HL-60 (cell line): Measurements from ENCODE around the gene NCDN.
"Not testable (repeated sequence)": the region's sequence is repeated elsewhere in the genome, so short reads cannot be mapped to it uniquely, and the experiment has no call there.

Experiments
- DNase-seq, 2 experiments: peaks; one replicate each; pipeline ENCODE4 v3.0.0-alpha.2; 2010 to 2020; ENCODE audit warnings: low read depth in 1 of 2, low spot score in 1 of 2
- H3K27ac ChIP-seq: fragments of 250-450 bp; sonication (Bioruptor Pico); replicated peaks from 2 replicates; pipeline ENCODE4 v1.5.1; 2020; ENCODE audit warnings: mild to moderate bottlenecking, moderate library complexity
- H3K27me3 ChIP-seq: fragments of 250-450 bp; sonication (Bioruptor Pico); 2 replicates; pipeline ENCODE4 v1.5.1; 2021; ENCODE audit warnings: mild to moderate bottlenecking, moderate library complexity; ENCODE audit not compliant: insufficient read depth, poor library complexity, severe bottlenecking
- H3K4me3 ChIP-seq: replicated peaks from 2 replicates; pipeline ENCODE4 v1.5.1; 2011; ENCODE audit warnings: mild to moderate bottlenecking, control low read depth, low read length; ENCODE audit not compliant: insufficient read depth
- GABPA ChIP-seq: IDR thresholded peaks from 2 replicates; pipeline ENCODE4 v1.6.1; 2012; ENCODE audit warnings: low read depth
- POLR2AphosphoS5 ChIP-seq: IDR thresholded peaks from 2 replicates; pipeline ENCODE4 v1.6.1; 2012; ENCODE audit warnings: low read depth
- SPI1 ChIP-seq: IDR thresholded peaks from 2 replicates; pipeline ENCODE4 v1.6.1; 2012; ENCODE audit warnings: low read depth, mild to moderate bottlenecking, borderline replicate concordance
- TF ChIP-seq, protein P1 (sequence below): IDR thresholded peaks from one replicate; pipeline ENCODE4 v1.5.1; 2011; ENCODE audit warnings: low read length, control low read depth, inconsistent platforms; ENCODE audit not compliant: insufficient read depth
- TF ChIP-seq, protein P2 (sequence below): IDR thresholded peaks from 2 replicates; pipeline ENCODE4 v1.6.1; 2012; ENCODE audit warnings: low read depth; ENCODE audit not compliant: insufficient replicate concordance

The NCDN gene

DNA sequence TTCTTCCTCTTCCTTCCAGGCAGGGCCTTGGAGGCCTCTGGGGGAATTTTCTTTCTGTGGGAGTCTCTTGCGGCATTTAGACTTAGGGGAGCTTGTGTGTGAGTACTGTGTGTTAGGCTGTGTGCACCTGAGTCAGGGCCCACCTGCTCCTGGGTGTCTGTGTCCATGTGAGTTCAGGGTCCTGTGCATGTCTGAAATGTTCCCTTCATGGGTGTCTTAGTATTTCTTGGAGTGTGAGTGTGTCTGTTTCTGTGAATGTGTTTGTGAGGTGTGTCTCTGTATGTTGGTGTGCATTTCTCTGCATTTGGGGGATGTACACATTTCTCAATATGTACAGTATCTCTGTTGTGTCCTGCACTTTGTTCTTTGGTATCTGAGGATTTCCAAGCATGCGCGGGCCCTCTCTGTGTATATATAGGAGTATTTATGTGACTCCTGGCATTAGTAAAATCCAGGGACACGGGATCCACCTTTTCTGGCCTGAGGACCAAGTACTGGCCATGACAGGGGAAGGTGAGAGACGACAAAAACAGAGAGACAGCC lies 17.9 kb downstream of the NCDN start:
- no peak for DNase-seq
- TF ChIP-seq, protein P1, sequence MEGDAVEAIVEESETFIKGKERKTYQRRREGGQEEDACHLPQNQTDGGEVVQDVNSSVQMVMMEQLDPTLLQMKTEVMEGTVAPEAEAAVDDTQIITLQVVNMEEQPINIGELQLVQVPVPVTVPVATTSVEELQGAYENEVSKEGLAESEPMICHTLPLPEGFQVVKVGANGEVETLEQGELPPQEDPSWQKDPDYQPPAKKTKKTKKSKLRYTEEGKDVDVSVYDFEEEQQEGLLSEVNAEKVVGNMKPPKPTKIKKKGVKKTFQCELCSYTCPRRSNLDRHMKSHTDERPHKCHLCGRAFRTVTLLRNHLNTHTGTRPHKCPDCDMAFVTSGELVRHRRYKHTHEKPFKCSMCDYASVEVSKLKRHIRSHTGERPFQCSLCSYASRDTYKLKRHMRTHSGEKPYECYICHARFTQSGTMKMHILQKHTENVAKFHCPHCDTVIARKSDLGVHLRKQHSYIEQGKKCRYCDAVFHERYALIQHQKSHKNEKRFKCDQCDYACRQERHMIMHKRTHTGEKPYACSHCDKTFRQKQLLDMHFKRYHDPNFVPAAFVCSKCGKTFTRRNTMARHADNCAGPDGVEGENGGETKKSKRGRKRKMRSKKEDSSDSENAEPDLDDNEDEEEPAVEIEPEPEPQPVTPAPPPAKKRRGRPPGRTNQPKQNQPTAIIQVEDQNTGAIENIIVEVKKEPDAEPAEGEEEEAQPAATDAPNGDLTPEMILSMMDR: no peak
- TF ChIP-seq SPI1 (no peak), GABPA (no peak), POLR2AphosphoS5 (no peak)
- TF ChIP-seq, protein P2, sequence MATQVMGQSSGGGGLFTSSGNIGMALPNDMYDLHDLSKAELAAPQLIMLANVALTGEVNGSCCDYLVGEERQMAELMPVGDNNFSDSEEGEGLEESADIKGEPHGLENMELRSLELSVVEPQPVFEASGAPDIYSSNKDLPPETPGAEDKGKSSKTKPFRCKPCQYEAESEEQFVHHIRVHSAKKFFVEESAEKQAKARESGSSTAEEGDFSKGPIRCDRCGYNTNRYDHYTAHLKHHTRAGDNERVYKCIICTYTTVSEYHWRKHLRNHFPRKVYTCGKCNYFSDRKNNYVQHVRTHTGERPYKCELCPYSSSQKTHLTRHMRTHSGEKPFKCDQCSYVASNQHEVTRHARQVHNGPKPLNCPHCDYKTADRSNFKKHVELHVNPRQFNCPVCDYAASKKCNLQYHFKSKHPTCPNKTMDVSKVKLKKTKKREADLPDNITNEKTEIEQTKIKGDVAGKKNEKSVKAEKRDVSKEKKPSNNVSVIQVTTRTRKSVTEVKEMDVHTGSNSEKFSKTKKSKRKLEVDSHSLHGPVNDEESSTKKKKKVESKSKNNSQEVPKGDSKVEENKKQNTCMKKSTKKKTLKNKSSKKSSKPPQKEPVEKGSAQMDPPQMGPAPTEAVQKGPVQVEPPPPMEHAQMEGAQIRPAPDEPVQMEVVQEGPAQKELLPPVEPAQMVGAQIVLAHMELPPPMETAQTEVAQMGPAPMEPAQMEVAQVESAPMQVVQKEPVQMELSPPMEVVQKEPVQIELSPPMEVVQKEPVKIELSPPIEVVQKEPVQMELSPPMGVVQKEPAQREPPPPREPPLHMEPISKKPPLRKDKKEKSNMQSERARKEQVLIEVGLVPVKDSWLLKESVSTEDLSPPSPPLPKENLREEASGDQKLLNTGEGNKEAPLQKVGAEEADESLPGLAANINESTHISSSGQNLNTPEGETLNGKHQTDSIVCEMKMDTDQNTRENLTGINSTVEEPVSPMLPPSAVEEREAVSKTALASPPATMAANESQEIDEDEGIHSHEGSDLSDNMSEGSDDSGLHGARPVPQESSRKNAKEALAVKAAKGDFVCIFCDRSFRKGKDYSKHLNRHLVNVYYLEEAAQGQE: no peak
- H3K4me3 ChIP-seq: no peak overlapping the region
- no peaks in the 10 kb centered on the region for H3K27me3 ChIP-seq
- peak overlapping the region; percentile 34 for H3K27ac ChIP-seq

DNA sequence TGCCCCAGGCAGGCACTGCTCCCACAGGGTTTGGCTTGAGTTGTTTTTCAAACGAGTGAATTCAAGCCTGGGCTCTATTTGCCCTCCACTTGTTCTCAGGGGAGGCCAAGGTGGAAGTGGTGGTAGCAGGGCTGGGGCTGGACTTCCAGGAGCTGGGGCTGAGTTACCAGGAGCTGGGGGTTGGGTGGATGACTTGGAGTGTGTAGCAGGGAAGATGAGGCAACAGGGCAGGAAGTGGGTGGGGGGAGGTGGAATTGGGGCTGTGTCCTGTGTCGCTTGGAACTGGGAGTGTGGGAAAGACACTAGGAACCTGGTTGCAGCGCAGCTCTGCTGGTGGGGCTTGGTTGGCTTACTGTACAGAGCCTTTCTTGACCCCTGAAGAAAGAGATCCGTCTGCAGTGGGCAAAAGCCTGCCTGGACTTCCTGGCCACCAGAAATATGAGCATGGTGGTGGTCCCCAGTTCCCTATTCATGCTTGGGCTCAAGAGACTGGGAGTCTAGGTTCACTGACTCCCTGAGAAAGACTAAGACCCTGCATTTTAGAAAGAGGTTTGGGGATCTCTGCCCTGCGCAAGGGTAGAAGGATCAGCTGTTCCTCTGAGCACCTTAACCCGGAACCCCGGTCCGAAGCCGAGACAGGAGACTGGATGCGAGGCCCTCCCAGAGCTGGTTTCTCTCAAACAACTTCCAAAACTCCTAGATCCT lies 18.6 kb downstream of the NCDN start:
- Histone ChIP-seq H3K27ac (peak overlapping the region; percentile 34), H3K4me3 (no peak overlapping the region), H3K27me3 (no peaks in the 10 kb centered on the region)
- peak in 1 of 2 experiments; percentile 56 for DNase-seq
- TF ChIP-seq, protein P2: no peak
- TF ChIP-seq, protein P1: no peak

DNA sequence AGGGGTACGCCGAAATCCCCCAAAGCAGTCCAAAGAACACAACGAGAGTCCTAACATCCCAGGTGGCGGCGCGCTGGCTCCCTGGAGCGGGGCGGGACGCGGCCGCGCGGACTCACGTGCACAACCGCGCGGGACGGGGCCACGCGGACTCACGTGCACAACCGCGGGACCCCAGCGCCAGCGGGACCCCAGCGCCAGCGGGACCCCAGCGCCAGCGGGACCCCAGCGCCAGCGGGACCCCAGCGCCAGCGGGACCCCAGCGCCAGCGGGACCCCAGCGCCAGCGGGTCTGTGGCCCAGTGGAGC lies 19.1 kb downstream of the NCDN start:
- H3K4me3 ChIP-seq, H3K27me3 ChIP-seq: not testable (repeated sequence)

DNA sequence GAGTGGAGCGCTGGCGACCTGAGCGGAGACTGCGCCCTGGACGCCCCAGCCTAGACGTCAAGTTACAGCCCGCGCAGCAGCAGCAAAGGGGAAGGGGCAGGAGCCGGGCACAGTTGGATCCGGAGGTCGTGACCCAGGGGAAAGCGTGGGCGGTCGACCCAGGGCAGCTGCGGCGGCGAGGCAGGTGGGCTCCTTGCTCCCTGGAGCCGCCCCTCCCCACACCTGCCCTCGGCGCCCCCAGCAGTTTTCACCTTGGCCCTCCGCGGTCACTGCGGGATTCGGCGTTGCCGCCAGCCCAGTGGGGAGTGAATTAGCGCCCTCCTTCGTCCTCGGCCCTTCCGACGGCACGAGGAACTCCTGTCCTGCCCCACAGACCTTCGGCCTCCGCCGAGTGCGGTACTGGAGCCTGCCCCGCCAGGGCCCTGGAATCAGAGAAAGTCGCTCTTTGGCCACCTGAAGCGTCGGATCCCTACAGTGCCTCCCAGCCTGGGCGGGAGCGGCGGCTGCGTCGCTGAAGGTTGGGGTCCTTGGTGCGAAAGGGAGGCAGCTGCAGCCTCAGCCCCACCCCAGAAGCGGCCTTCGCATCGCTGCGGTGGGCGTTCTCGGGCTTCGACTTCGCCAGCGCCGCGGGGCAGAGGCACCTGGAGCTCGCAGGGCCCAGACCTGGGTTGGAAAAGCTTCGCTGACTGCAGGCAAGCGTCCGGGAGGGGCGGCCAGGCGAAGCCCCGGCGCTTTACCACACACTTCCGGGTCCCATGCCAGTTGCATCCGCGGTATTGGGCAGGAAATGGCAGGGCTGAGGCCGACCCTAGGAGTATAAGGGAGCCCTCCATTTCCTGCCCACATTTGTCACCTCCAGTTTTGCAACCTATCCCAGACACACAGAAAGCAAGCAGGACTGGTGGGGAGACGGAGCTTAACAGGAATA lies 19.7 kb downstream of the NCDN start:
- Histone ChIP-seq H3K27ac (peak overlapping the region; percentile 66), H3K4me3 (no peak overlapping the region), H3K27me3 (no peaks in the 10 kb centered on the region)
- peak in 1 of 2 experiments; percentile 79 for DNase-seq
- TF ChIP-seq POLR2AphosphoS5 (peak; percentile 88), SPI1 (no peak)
- TF ChIP-seq, protein P1: no peak
- TF ChIP-seq, protein P2: peak; percentile 36

More for the DNA sequence above, 19.1 kb downstream of the NCDN start:
- DNase-seq: not testable (repeated sequence)
- peak overlapping the region; percentile 34; the same call in 1 of the 2 replicates for H3K27ac ChIP-seq
